Activated naive CD4-positive, alpha-beta T cell treated with Interleukin-2 at 50 U/mL for 16 hours (primary cell): ENCODE data around the gene CYFIP2.

ENCODE experiments used
- DNase-seq: peaks from one replicate; pipeline ENCODE4 v3.0.0-alpha.2; 2020

CYFIP2 gene

DNA sequence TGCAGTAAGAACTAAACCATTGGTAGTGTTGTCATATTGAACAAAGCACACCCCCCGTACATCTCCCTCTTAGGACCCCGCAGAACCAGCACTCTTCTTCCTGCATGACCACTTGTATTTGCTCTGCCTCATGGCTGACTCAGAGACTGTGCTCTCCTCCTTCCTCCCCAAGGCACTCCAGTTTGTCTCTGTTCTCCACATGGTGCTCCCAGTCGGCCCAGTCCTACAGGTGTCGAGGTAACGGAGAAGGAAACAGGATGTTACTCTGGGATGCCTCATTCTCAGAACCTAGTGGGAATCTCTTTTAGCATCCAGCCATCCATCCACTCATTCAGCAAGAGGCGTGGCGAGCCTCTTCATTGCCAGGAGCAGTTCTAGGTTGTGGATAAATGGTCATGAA is 97.1 kb downstream of the CYFIP2 start:
- no peak for DNase-seq

DNA sequence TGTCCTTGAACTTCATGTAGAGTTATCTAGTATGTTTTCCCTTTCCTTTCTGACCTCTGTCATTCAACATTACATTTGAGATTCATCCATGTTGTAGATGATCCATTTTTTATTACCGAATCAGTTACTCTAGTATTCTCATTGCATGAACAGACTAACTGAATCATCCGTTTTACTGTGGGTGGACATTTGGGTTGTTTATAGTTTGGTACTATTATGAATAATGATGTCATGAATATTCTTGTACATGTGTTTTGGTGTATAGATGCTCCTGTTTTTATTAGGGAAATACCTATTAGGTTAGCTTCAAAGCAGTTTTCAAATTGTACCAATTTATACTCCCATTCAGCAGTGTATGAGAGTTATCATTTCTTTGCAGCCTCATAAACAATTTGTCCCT is 99.8 kb downstream of the CYFIP2 start:
- DNase-seq = no peak

DNA sequence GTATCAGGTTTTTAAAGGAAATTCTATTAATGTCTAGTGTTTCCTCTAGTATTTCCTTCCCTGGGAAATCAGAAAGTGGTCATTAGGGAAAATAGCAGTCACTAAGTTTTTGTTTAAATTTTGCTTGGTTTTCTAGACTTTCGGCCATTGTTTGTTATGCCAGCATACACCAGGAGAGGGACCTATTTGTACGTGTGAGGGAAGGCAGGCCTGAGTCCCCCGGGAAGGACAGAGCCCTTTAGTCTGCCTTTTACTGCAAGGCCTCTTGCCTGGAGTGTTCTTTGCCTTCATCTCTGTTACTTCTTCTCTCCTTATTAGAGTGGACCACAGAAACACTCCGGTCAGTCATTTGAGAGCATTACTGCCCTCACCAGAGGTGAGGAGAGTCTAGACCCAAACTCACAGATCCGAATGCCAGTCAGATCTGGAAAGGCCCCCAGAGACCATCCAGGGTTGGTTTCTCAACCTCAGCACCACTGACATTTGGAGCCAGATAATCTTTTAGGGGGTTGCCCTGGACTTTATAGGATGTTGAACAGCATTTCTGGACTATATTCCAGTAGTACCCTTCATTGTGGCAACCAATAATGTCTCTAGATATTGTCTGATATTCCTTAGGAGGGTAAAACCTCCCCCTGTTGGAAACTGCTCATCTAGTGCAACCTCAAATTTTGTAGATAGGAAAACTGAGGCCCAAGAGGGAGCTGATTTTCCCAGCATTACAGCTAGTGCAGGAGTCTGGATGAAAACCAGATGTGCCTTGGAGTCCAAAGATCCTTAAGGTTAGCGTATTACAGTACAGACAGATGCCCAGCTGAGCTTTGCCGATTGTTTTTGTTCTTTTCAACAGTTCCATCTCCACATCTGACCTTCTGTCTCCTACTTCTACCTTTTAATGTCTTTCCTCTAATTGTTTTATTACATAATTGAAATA is 101.1 kb downstream of the CYFIP2 start:
- DNase-seq = no peak

GRCh38 chr5:157369507-157369906 is 103.6 kb downstream of the CYFIP2 start:
- no peak for DNase-seq

GRCh38 chr5:157370967-157371366 is 105.0 kb downstream of the CYFIP2 start:
- DNase-seq = no peak

GRCh38 chr5:157371655-157372471 is 105.9 kb downstream of the CYFIP2 start:
- no peak for DNase-seq

- no peak for DNase-seq
Measured at GRCh38 chr5:157372472-157372822, 106.5 kb downstream of the CYFIP2 start.

DNA sequence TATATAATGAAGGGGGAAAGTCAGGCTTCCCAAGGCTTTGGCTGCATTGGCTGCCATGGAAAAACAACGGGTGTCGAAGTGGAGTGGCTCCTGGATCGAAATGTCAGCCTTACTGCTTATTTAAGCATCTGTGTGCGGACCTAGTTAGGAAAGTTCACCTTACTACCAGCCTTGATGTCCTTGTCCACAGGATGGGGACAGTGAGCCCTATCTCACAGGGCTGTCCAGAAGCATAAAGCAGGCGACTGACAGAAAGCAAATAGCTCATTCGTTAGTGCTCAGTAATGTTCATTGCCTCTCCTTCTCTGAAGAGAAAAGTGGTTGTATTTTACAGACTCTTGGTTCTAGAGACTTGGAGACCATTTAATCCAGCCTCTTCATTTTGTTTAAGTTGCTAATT is 112.6 kb downstream of the CYFIP2 start:
- no peak for DNase-seq

DNA sequence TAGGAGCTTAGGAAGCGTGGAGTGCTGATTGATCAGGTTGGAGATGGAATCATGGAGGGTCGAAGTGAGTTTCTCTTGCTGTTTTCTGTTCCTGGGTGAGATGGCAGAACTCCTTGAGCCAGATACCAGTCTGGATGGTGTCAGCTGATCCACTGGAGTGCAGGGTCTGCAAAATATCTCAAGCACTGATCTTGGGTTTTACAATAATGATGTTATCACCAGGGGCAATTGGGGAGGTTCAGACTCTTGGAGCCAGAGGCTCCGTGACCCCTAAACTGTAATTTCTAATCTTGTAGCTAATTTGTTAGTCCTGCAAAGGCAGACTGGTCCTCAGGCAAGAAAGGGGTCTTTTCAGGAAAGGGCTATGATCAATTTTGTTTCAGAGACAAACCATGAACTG is 114.1 kb downstream of the CYFIP2 start:
- DNase-seq = no peak

GRCh38 chr5:157381746-157382145 is 115.8 kb downstream of the CYFIP2 start:
- no peak for DNase-seq

DNA sequence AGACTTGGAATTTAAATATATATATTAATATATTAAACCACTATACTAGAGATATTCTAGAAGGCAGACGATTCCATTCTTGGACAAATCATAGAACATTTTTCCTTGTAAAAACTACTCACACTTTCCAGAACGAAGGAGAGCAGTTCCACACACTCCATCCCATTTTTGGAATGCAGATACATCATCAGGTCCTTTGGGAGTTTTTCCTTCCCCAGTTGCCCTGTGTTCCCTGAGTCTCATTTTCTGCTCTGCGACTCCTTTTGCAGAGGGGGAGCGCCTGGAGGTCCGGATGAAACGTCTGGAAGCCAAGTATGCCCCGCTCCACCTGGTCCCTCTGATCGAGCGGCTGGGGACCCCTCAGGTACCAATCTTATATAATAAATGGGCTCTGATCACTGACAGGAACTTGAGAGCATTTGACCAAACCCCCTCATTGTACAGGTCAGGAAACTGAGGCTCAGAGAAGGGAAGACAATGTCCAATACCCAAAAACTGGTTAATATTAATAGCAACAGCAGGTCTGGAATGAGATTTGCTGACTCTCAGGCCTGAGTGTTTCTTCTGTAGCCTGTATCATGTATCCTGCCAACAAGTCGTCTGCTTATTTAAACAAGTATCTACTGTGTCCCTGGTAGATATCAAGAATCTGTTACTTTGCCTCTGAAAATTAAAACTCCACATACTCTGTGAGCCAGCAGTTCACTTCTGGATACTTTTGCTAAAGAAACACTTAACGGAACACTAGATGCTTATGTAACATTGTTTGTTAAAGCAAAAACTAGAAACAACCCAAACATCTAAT is 117.3 kb downstream of the CYFIP2 start:
- DNase-seq = no peak

DNA sequence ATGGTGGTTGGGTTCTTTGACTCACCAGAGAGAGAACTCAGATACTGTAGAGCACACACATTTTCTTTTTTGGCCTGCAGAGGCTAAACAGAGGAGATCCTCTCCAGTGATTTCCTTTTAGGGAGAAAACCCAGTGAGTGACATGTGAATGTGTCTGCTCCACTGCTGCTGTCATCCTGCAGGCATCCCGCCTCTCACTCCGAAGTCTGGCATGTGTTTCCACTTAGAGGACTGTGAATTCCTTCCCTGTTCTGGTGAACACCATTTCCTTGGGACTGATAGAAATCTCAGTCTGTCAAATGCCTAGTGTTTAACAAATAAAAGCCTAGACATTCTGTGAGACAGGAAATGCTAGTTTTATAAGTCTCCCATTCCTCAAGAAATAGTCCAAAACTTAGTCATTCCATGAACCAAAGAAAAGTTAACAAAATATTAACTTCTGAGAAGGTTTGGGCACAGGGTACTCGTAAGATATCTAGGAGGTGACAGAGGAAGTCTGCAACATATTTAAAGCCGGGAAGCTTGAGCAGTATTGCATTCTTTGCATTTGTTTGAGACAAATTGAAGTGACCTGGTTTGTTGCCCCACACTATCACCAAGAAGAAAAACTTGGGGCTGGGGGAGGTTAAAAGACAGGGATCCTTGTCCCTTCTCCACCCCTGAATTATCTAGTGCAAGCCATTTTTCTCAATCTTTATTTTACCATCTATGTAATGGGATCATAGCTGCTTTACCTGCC is 119.2 kb downstream of the CYFIP2 start:
- no peak for DNase-seq

GRCh38 chr5:157387041-157387563 is 121.2 kb downstream of the CYFIP2 start:
- no peak for DNase-seq

GRCh38 chr5:157387683-157388093 is 121.8 kb downstream of the CYFIP2 start:
- DNase-seq = no peak

- no peak for DNase-seq
Measured at GRCh38 chr5:157388111-157388710, 122.3 kb downstream of the CYFIP2 start.

DNA sequence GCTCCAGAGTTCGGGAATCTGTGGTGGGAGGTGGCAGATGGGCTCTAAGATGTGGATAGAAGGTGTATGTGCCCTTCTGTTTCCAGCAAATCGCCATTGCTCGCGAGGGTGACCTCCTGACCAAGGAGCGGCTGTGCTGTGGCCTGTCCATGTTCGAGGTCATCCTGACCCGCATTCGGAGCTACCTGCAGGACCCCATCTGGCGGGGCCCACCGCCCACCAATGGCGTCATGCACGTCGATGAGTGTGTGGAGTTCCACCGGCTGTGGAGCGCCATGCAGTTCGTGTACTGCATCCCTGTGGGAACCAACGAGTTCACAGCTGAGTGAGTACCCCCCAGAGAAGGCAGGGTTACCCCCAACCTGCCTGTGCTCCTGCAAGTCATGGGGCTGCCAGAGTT is 123.2 kb downstream of the CYFIP2 start:
- no peak for DNase-seq

DNA sequence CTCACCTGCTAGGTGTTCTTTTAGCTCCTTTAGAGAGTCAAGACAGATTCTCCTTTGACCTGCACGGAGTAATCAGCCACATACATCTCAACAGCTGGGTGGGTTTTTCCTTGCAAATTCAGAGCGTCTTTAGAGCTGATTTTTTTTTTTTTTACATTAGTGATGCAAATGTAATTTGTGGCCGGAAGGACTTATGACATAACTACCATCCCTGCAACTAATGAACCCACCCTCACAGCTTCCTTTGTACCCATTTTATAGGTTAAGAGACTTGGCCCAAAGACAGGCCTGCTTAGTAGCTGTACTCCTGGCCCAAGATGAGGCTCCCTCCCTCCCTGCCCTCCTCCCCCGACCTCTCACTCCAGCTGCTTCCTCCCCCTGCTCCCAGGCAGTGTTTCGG is 124.2 kb downstream of the CYFIP2 start:
- DNase-seq = no peak

DNA sequence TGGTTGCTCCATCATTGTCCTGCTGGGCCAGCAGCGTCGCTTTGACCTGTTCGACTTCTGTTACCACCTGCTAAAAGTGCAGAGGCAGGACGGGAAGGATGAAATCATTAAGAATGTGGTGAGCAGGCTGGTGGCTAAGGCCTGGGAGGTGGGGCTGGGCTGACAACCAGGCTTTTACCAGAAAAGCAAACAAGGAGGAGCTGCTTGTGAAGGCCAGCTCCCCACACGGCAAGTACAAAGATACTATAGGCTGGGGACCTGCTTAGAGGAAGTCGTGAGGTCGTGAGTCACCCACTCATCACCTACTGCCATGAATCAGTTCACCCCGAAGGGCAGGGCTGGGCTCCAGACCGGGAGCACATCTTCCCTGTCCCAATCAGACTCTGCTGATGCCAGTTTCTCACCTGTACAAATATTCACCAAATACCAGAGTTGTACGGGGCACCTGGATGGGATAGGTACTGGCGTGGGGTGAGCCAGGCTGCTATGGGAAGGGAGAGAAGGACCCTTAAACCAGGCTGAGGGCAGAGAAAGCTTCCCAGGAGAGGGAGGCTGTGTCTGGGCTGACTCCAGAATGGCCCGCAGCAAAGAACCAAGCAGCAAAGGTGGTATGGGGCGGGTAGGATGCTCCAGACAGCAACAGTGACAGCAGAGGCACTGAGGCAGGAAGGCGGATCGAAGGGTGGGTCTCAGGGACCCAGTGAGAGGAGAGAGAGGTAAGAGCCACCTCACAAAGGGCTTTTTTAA is 124.8 kb downstream of the CYFIP2 start:
- peak; percentile 73 for DNase-seq

GRCh38 chr5:157398305-157398704 is 132.4 kb downstream of the CYFIP2 start:
- no peak for DNase-seq

- no peak for DNase-seq
Measured at GRCh38 chr5:157400741-157401495, 135.0 kb downstream of the CYFIP2 start.
